Fibroblast of mammary gland (primary cell): ENCODE measurements around the gene ANO2.

Source experiments
- DNase-seq: peaks from one replicate; pipeline ENCODE4 v3.0.0-alpha.2; 2010; ENCODE audit warnings: low read depth
- H3K4me3 ChIP-seq: 2 replicates; pipeline ENCODE4 v1.5.1; 2011; ENCODE audit warnings: low read depth, mild to moderate bottlenecking, low read length, moderate library complexity; ENCODE audit not compliant: control insufficient read depth
- CTCF ChIP-seq: conservative IDR thresholded peaks from 2 replicates; pipeline ENCODE4 v1.5.1; 2011; ENCODE audit warnings: low read depth, low read length, inconsistent platforms; ENCODE audit not compliant: control insufficient read depth, insufficient read depth

Gene ANO2

GRCh38 chr12:5581019-5581418 lies 364.0 kb downstream of the ANO2 start:
- no peak for DNase-seq
- H3K4me3 ChIP-seq = no peak overlapping the region
- no peak for TF ChIP-seq CTCF

- no peak for DNase-seq
- no peak overlapping the region for H3K4me3 ChIP-seq
- no peak for TF ChIP-seq CTCF
Measured at GRCh38 chr12:5578775-5579174, 366.3 kb downstream of the ANO2 start.

- TF ChIP-seq CTCF = no peak
- no peak overlapping the region for H3K4me3 ChIP-seq
- DNase-seq = no peak
Measured at GRCh38 chr12:5577741-5578140, 367.3 kb downstream of the ANO2 start.

GRCh38 chr12:5577211-5577612 lies 367.8 kb downstream of the ANO2 start:
- no peak overlapping the region for H3K4me3 ChIP-seq
- TF ChIP-seq CTCF = no peak
- DNase-seq = no peak

GRCh38 chr12:5575987-5576386 lies 369.1 kb downstream of the ANO2 start:
- TF ChIP-seq CTCF = no peak

GRCh38 chr12:5575232-5575631 lies 369.8 kb downstream of the ANO2 start:
- no peak overlapping the region for H3K4me3 ChIP-seq
- TF ChIP-seq CTCF = no peak
- no peak for DNase-seq

More at GRCh38 chr12:5575987-5576386, 369.1 kb downstream of the ANO2 start:
- no peak for DNase-seq
- no peak overlapping the region for H3K4me3 ChIP-seq

GRCh38 chr12:5573390-5573789 lies 371.7 kb downstream of the ANO2 start:
- no peak overlapping the region for H3K4me3 ChIP-seq
- TF ChIP-seq CTCF = no peak
- no peak for DNase-seq
